ENCODE results near the gene RPAIN. TPM values are rescaled to one million over a fixed set of nuclear protein-coding genes. Genes with fewer than 3 reads are reported as not detected.

The RPAIN gene
- total and polyA plus RNA-seq, 2 donors (not counting 1 experiment from before 2014, with no cell fraction given) = 73.9 to 125 TPM

DNA sequence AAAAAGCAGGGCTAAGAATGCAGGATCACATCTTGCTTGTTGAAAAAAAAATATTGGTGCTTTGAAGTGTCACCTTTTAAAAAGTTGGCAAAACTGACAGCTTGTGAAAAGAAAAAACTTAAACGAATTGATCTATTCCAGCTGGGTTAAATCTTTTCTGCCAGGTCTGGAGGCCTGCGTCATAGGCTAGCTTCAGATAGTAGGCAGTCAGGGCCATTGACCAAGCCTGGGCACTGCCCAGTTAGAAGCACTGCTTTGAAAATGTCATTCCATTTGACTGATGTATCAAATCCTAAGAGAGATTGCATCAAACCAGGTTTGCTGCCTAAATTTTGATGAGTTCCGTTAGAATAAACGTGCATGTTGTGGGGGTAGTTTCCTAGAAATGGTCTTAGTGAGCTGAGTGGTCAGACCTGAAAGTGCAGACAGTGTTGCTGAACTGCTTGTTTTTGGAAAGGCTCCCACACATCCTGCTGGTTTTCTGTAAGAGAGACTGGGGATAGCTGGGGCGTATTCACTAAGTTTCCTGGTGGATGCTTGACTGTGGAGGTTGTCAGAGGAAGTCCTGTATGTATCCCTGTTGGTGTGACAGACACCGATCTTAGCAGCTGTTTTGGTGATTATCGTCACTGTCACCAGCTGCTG lies 39.4 kb upstream of the RPAIN start:
- DNase-seq (no peak), ATAC-seq (ENCODE audit: low read depth) (no peak)
- Histone ChIP-seq H3K4me1 (ENCODE audit: control insufficient read depth in 2 of 2, insufficient read depth in 2 of 2, low read length in 2 of 2) (no peaks in the 10 kb centered on the region), H3K27ac (ENCODE audit: low read length in 2 of 2) (peak overlapping the region in 1 of 2 donors; percentile 25), H2AFZ (ENCODE audit: insufficient read depth, low read depth, low read length, poor library complexity, severe bottlenecking) (no peak overlapping the region), H3K27me3 (replicated peaks in 1 of 4; ENCODE audit: control extremely low read depth in 1 of 4, control insufficient read depth in 3 of 4, insufficient read depth in 4 of 4, low read length in 3 of 4) (no peaks in the 10 kb centered on the region), H4K20me1 (ENCODE audit: control insufficient read depth, insufficient read depth, low read length, poor library complexity, severe bottlenecking) (peaks cover 25% of the 10 kb centered on the region), H3K79me2 (ENCODE audit: control insufficient read depth, insufficient read depth, low read length) (no peaks in the 10 kb centered on the region), H3K9ac (ENCODE audit: low read length) (no peak overlapping the region), H3K4me2 (replicated peaks; ENCODE audit: low read depth, low read length, poor library complexity, severe bottlenecking) (no peak overlapping the region), H3K9me3 (ENCODE audit: control extremely low read depth in 1 of 3, control insufficient read depth in 2 of 3, insufficient read depth in 1 of 3, low read length in 2 of 3) (no peaks in the 10 kb centered on the region), H3K36me3 (replicated peaks in 1 of 2; ENCODE audit: control extremely low read depth in 1 of 2, control insufficient read depth in 1 of 2, extremely low read depth in 1 of 2, insufficient read depth in 2 of 2, low read length in 1 of 2) (peaks cover 5 to 100% of the 10 kb centered on the region in 2 experiments), H3K4me3 (ENCODE audit: control extremely low read depth in 1 of 5, extremely low read depth in 1 of 5, insufficient read depth in 1 of 5, low read depth in 2 of 5, low read length in 4 of 5) (no peak overlapping the region)
- H3K27ac Mint-ChIP-seq = peak overlapping the region; percentile 33
- H3K27me3 Mint-ChIP-seq = no peaks in the 10 kb centered on the region
- intact Hi-C loops (cut with micrococcal nuclease) = no loop called here
- ChIA-PET POLR2A (no interaction called here), CTCF (interaction anchor here (1.0 kb wide), 1 partner anchor 8 kb away, joined by 5 read pairs; no protein-coding TSS in a partner anchor)
- H3K9me3 Mint-ChIP-seq (ENCODE audit: insufficient read depth) = no peaks in the 10 kb centered on the region
- no peak for TF ChIP-seq EZH2 (IDR thresholded peaks at IDR 0.05; ENCODE audit: borderline replicate concordance, insufficient read depth, low read depth, low read length, poor library complexity, severe bottlenecking)
- TF ChIP-seq, protein P1, sequence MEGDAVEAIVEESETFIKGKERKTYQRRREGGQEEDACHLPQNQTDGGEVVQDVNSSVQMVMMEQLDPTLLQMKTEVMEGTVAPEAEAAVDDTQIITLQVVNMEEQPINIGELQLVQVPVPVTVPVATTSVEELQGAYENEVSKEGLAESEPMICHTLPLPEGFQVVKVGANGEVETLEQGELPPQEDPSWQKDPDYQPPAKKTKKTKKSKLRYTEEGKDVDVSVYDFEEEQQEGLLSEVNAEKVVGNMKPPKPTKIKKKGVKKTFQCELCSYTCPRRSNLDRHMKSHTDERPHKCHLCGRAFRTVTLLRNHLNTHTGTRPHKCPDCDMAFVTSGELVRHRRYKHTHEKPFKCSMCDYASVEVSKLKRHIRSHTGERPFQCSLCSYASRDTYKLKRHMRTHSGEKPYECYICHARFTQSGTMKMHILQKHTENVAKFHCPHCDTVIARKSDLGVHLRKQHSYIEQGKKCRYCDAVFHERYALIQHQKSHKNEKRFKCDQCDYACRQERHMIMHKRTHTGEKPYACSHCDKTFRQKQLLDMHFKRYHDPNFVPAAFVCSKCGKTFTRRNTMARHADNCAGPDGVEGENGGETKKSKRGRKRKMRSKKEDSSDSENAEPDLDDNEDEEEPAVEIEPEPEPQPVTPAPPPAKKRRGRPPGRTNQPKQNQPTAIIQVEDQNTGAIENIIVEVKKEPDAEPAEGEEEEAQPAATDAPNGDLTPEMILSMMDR (IDR thresholded peaks at IDR 0.05) = no peak
- WGBS (ENCODE audit: insufficient coverage) = 90% methylated on average over 5 of the region's 7 CpGs
- no peak overlapping the region for H3K4me3 Mint-ChIP-seq
- no peaks in the 10 kb centered on the region for H3K4me1 Mint-ChIP-seq

DNA sequence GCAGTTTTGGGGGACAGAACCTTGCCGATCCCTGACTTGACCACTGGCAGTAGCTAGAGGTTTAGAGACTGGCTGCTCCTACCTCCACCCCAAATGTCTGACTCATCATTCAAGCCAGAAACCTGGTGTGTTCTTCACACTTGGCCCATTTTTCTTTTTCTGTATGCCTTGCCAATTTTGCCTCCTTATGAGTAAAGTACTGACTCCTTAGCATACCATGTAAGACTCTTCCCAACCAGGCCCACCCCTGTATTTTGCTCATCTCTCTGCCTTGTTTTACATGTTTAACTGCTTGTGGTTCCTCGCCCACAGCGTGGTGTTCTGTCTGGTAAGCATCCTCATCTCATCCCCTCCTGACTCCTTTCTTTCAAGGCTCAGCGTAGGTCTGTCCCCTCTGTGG lies 38.4 kb upstream of the RPAIN start:
- no peak overlapping the region for H3K4me3 Mint-ChIP-seq
- peaks cover 1% of the 10 kb centered on the region for H3K4me1 Mint-ChIP-seq
- no peaks in the 10 kb centered on the region for H3K9me3 Mint-ChIP-seq (ENCODE audit: insufficient read depth)
- no peak overlapping the region for H2AFZ ChIP-seq (ENCODE audit: insufficient read depth, low read depth, low read length, poor library complexity, severe bottlenecking)
- H3K27me3 Mint-ChIP-seq = no peaks in the 10 kb centered on the region
- no peak overlapping the region for H3K27ac ChIP-seq (ENCODE audit: low read length in 2 of 2)
- H3K27me3 ChIP-seq (replicated peaks in 1 of 4; ENCODE audit: control extremely low read depth in 1 of 4, control insufficient read depth in 3 of 4, insufficient read depth in 4 of 4, low read length in 3 of 4) = no peaks in the 10 kb centered on the region
- intact Hi-C loops (cut with micrococcal nuclease) = no loop called here
- H3K9ac ChIP-seq (ENCODE audit: low read length) = no peak overlapping the region
- H3K27ac Mint-ChIP-seq = peak overlapping the region; percentile 54
- POLR2A ChIA-PET = no interaction called here
- no peak overlapping the region for H3K4me3 ChIP-seq (ENCODE audit: control extremely low read depth in 1 of 5, extremely low read depth in 1 of 5, insufficient read depth in 1 of 5, low read depth in 2 of 5, low read length in 4 of 5)
- H3K4me2 ChIP-seq (replicated peaks; ENCODE audit: low read depth, low read length, poor library complexity, severe bottlenecking) = no peak overlapping the region
- DNase-seq (no peak), ATAC-seq (ENCODE audit: low read depth) (no peak)
- H3K79me2 ChIP-seq (ENCODE audit: control insufficient read depth, insufficient read depth, low read length) = no peaks in the 10 kb centered on the region
- CTCF ChIA-PET = interaction anchor here (0.6 to 1.0 kb wide), 2 partner anchors 9 to 30 kb away, joined by 3 to 5 read pairs; no protein-coding TSS in a partner anchor
- WGBS (ENCODE audit: insufficient coverage) = 90% methylated on average over 3 of the region's 4 CpGs
- no peak for TF ChIP-seq EZH2 (IDR thresholded peaks at IDR 0.05; ENCODE audit: borderline replicate concordance, insufficient read depth, low read depth, low read length, poor library complexity, severe bottlenecking)
- TF ChIP-seq, protein P1 (IDR thresholded peaks at IDR 0.05) = no peak
- H3K9me3 ChIP-seq (ENCODE audit: control extremely low read depth in 1 of 3, control insufficient read depth in 2 of 3, insufficient read depth in 1 of 3, low read length in 2 of 3) = no peaks in the 10 kb centered on the region
- peaks cover 11 to 100% of the 10 kb centered on the region in 2 experiments for H3K36me3 ChIP-seq (replicated peaks in 1 of 2; ENCODE audit: control extremely low read depth in 1 of 2, control insufficient read depth in 1 of 2, extremely low read depth in 1 of 2, insufficient read depth in 2 of 2, low read length in 1 of 2)
- H4K20me1 ChIP-seq (ENCODE audit: control insufficient read depth, insufficient read depth, low read length, poor library complexity, severe bottlenecking) = peaks cover 25% of the 10 kb centered on the region
- no peaks in the 10 kb centered on the region for H3K4me1 ChIP-seq (ENCODE audit: control insufficient read depth in 2 of 2, insufficient read depth in 2 of 2, low read length in 2 of 2)

Data from B cell (primary cell).